Neural cell (in vitro differentiated cells): ENCODE results near the gene ZP1.

Source experiments
- CTCF ChIP-seq: fragments of 450-650 bp; IDR thresholded peaks from 2 replicates; pipeline ENCODE4 v1.5.1; 2014; ENCODE audit warnings: antibody characterized with exemption, mild to moderate bottlenecking, moderate library complexity; ENCODE audit not compliant: poor library complexity, severe bottlenecking
- EZH2 ChIP-seq: fragments of 200-600, 300-800 bp; shearing (Covaris generic), sonication (generic); IDR thresholded peaks from 2 replicates; pipeline ENCODE4 v1.6.1; 2014; ENCODE audit warnings: antibody characterized with exemption, low read length, borderline replicate concordance, mild to moderate bottlenecking; ENCODE audit not compliant: insufficient read depth, poor library complexity, severe bottlenecking
- RAD21 ChIP-seq: fragments of 450-650 bp; conservative IDR thresholded peaks from 2 replicates; pipeline ENCODE4 v1.6.1; 2014; ENCODE audit warnings: antibody characterized with exemption, mild to moderate bottlenecking, moderate library complexity

- no peak for TF ChIP-seq CTCF
- TF ChIP-seq RAD21: no peak
- no peak for TF ChIP-seq EZH2
Measured at GRCh38 chr11:60872961-60873524, 5.7 kb downstream of the ZP1 start.
